H9 (cell line): Measurements from ENCODE around the gene KDM4C. TPM values are rescaled to one million over a fixed set of nuclear protein-coding genes. Genes with fewer than 3 reads are reported as not detected.

Source experiments
- DNase-seq: peaks from one replicate; pipeline ENCODE4 v3.0.0-alpha.2; 2017
- H2AFZ ChIP-seq: one replicate; pipeline ENCODE4 v1.6.1; 2013; ENCODE audit warnings: mild to moderate bottlenecking, low read length, control low read depth, moderate library complexity
- H2AK5ac ChIP-seq: 2 replicates; pipeline ENCODE4 v1.6.1; 2013; ENCODE audit warnings: low read length, control low read depth, mixed read lengths; ENCODE audit not compliant: insufficient read length
- H2BK120ac ChIP-seq: one replicate; pipeline ENCODE4 v1.6.1; 2013; ENCODE audit warnings: low read depth, mild to moderate bottlenecking, low read length, control low read depth, inconsistent platforms; ENCODE audit not compliant: poor library complexity, severe bottlenecking
- H2BK12ac ChIP-seq: 2 replicates; pipeline ENCODE4 v1.6.1; 2013; ENCODE audit warnings: low read length, control low read depth, mixed read lengths, low read depth; ENCODE audit not compliant: insufficient read length
- H2BK15ac ChIP-seq: 2 replicates; pipeline ENCODE4 v1.6.1; 2013; ENCODE audit warnings: low read depth, low read length, control low read depth
- H2BK20ac ChIP-seq: one replicate; pipeline ENCODE4 v1.6.1; 2013; ENCODE audit warnings: low read depth, mild to moderate bottlenecking, low read length, control low read depth, inconsistent platforms; ENCODE audit not compliant: poor library complexity, severe bottlenecking
- H2BK5ac ChIP-seq: 2 replicates; pipeline ENCODE4 v1.6.1; 2013; ENCODE audit warnings: low read length, control low read depth, mixed read lengths; ENCODE audit not compliant: insufficient read length
- H3K14ac ChIP-seq: 2 replicates; pipeline ENCODE4 v1.6.1; 2013; ENCODE audit warnings: low read length, control low read depth; ENCODE audit not compliant: insufficient read depth
- H3K18ac ChIP-seq: 2 replicates; pipeline ENCODE4 v1.6.1; 2013; ENCODE audit warnings: low read depth, mild to moderate bottlenecking, mixed read lengths, low read length, control low read depth; ENCODE audit not compliant: insufficient read length
- H3K23ac ChIP-seq: 2 replicates; pipeline ENCODE4 v1.6.1; 2013; ENCODE audit warnings: low read length, control low read depth, mixed read lengths, low read depth; ENCODE audit not compliant: insufficient read length
- H3K23me2 ChIP-seq: 2 replicates; pipeline ENCODE4 v1.6.1; 2013; ENCODE audit warnings: low read depth, mild to moderate bottlenecking, mixed read lengths, low read length, control low read depth; ENCODE audit not compliant: insufficient read length, poor library complexity, severe bottlenecking
- H3K27ac ChIP-seq: 2 replicates; pipeline ENCODE4 v1.5.1; 2013; ENCODE audit warnings: low read length, control low read depth, mixed read lengths, low read depth; ENCODE audit not compliant: insufficient read length
- H3K27me3 ChIP-seq: 2 replicates; pipeline ENCODE4 v1.6.1; 2013; ENCODE audit warnings: low read length, control low read depth, inconsistent platforms; ENCODE audit not compliant: insufficient read depth
- H3K4ac ChIP-seq: 2 replicates; pipeline ENCODE4 v1.6.1; 2013; ENCODE audit warnings: low read depth, mild to moderate bottlenecking, control low read depth, inconsistent platforms, low read length, moderate library complexity
- H3K4me1 ChIP-seq: 2 replicates; pipeline ENCODE4 v1.6.1; 2013; ENCODE audit warnings: low read length, control low read depth, inconsistent platforms; ENCODE audit not compliant: insufficient read depth
- H3K4me2 ChIP-seq: 2 replicates; pipeline ENCODE4 v1.6.1; 2013; ENCODE audit warnings: low read length, control low read depth, mixed read lengths; ENCODE audit not compliant: insufficient read length, insufficient read depth
- H3K56ac ChIP-seq: 2 replicates; pipeline ENCODE4 v1.6.1; 2013; ENCODE audit warnings: low read depth, mild to moderate bottlenecking, mixed read lengths, low read length, control low read depth; ENCODE audit not compliant: insufficient read length
- H3K79me1 ChIP-seq: 2 replicates; pipeline ENCODE4 v1.6.1; 2013; ENCODE audit warnings: low read depth, mild to moderate bottlenecking, moderate library complexity, low read length, control low read depth, inconsistent platforms; ENCODE audit not compliant: insufficient read depth, poor library complexity, severe bottlenecking
- H3K79me2 ChIP-seq: 2 replicates; pipeline ENCODE4 v1.6.1; 2013; ENCODE audit warnings: low read length, control low read depth, inconsistent platforms; ENCODE audit not compliant: insufficient read depth
- H3K9ac ChIP-seq: 2 replicates; pipeline ENCODE4 v1.6.1; 2013; ENCODE audit warnings: low read length, control low read depth, mixed read lengths; ENCODE audit not compliant: insufficient read length; ENCODE audit errors: extremely low read depth
- H3K9me3 ChIP-seq: one replicate; pipeline ENCODE4 v1.6.1; 2013; ENCODE audit warnings: low read depth, low read length, inconsistent platforms; ENCODE audit not compliant: control insufficient read depth
- H3T11ph ChIP-seq: one replicate; pipeline ENCODE4 v1.6.1; 2013; ENCODE audit warnings: mild to moderate bottlenecking, low read length, control low read depth, inconsistent platforms
- H4K20me1 ChIP-seq: one replicate; pipeline ENCODE4 v1.6.1; 2013; ENCODE audit not compliant: control insufficient read depth, insufficient read length, insufficient read depth
- H4K5ac ChIP-seq: 2 replicates; pipeline ENCODE4 v1.6.1; 2013; ENCODE audit warnings: low read depth, mild to moderate bottlenecking, mixed read lengths, low read length, control low read depth; ENCODE audit not compliant: insufficient read length
- H4K8ac ChIP-seq: replicated peaks from 2 replicates; pipeline ENCODE4 v1.6.1; 2013; ENCODE audit warnings: low read length, control low read depth, mixed read lengths, low read depth; ENCODE audit not compliant: insufficient read length
- H4K91ac ChIP-seq: 2 replicates; pipeline ENCODE4 v1.6.1; 2013; ENCODE audit warnings: low read depth, mild to moderate bottlenecking, moderate library complexity, mixed read lengths, low read length, control low read depth; ENCODE audit not compliant: insufficient read length
- H3K27ac Mint-ChIP-seq, 3 experiments: 2 replicates in 2 of 3; 3 replicates in 1 of 3; pipeline ENCODE4 v1.8.0; 2020 to 2021; ENCODE audit warnings: mixed read lengths in 3 of 3, mild to moderate bottlenecking in 1 of 3, moderate library complexity in 1 of 3
- H3K27me3 Mint-ChIP-seq: 2 replicates; pipeline ENCODE4 v1.8.0; 2021; ENCODE audit warnings: low read depth, mild to moderate bottlenecking, moderate library complexity, mixed read lengths
- H3K36me3 Mint-ChIP-seq, 3 experiments: 2 replicates in 2 of 3; 3 replicates in 1 of 3; pipeline ENCODE4 v1.8.0; 2020 to 2021; ENCODE audit warnings: low read depth in 3 of 3, mixed read lengths in 3 of 3; ENCODE audit not compliant: insufficient read depth in 1 of 3
- H3K4me1 Mint-ChIP-seq, 2 experiments: 2 replicates each; pipeline ENCODE4 v1.8.0; 2020; ENCODE audit warnings: mixed read lengths in 2 of 2
- H3K4me3 Mint-ChIP-seq, 2 experiments: 2 replicates in 1 of 2; 3 replicates in 1 of 2; pipeline ENCODE4 v1.8.0; 2020 to 2021; ENCODE audit warnings: mild to moderate bottlenecking in 2 of 2, mixed read lengths in 2 of 2, moderate library complexity in 1 of 2
- H3K9me3 Mint-ChIP-seq, 2 experiments: 2 replicates in 1 of 2; 3 replicates in 1 of 2; pipeline ENCODE4 v1.8.0; 2020; ENCODE audit warnings: mild to moderate bottlenecking in 2 of 2, mixed read lengths in 2 of 2, moderate library complexity in 1 of 2
- CTCF ChIP-seq: fragments of 200-600 bp; sonication (generic); conservative IDR thresholded peaks from 3 replicates; pipeline ENCODE4 v1.8.0; 2021; ENCODE audit warnings: antibody characterized with exemption, mild to moderate bottlenecking
- WGBS: extraction: QIAGEN DNeasy Blood & Tissue Kit; methylation state at CpG from one replicate; pipeline ENCODE4 v1.1.7; 2013; ENCODE audit warnings: missing lambda C conversion rate, low lambda C conversion rate, mixed read lengths; ENCODE audit not compliant: insufficient read length; ENCODE audit errors: extremely low coverage; 5-methylcytosine and 5-hydroxymethylcytosine counted together
- total RNA-seq: library from RNA; stranded (reverse); gene quantifications from 2 replicates; pipeline ENCODE4 v1.2.1, GENCODE V29; 2021

The KDM4C gene
- total RNA-seq, 1 experiment from 2014 or later: 24.0 TPM

GRCh38 chr9:6944093-6944551 is 186.3 kb downstream of the KDM4C start:
- Mint-ChIP-seq H3K9me3 (peaks cover 4 to 8% of the 10 kb centered on the region in 2 experiments), H3K27ac (no peak overlapping the region), H3K4me1 (no peaks in the 10 kb centered on the region), H3K27me3 (no peaks in the 10 kb centered on the region), H3K4me3 (no peak overlapping the region), H3K36me3 (peaks cover 7 to 12% (median 10%) of the 10 kb centered on the region in 3 experiments)
- Histone ChIP-seq H3K4ac (no peak overlapping the region), H3K9me3 (no peaks in the 10 kb centered on the region), H3K4me2 (no peak overlapping the region), H2AK5ac (no peak overlapping the region), H3K79me2 (no peaks in the 10 kb centered on the region), H4K20me1 (no peaks in the 10 kb centered on the region), H2BK5ac (no peak overlapping the region), H3K14ac (no peak overlapping the region), H3K4me1 (no peaks in the 10 kb centered on the region), H3T11ph (no peak overlapping the region), H3K79me1 (no peaks in the 10 kb centered on the region), H3K23me2 (no peaks in the 10 kb centered on the region), H3K27me3 (no peaks in the 10 kb centered on the region), H2AFZ (no peak overlapping the region), H4K8ac (no peak overlapping the region), H4K91ac (no peak overlapping the region), H3K18ac (no peak overlapping the region), H2BK120ac (no peak overlapping the region), H3K27ac (no peak overlapping the region), H3K9ac (no peak overlapping the region), H4K5ac (no peak overlapping the region), H2BK15ac (no peak overlapping the region), H3K23ac (no peak overlapping the region), H2BK20ac (no peak overlapping the region), H2BK12ac (no peak overlapping the region), H3K56ac (no peak overlapping the region)
- WGBS: no CpG with 5 or more reads among the region's 1 CpG
- no peak for TF ChIP-seq CTCF
- DNase-seq: no peak
